Islet of Langerhans (tissue), 1 donor: ENCODE data around the gene MAN1A2.
"Not testable (repeated sequence)": the region's sequence is repeated elsewhere in the genome, so short reads cannot be mapped to it uniquely, and the experiment has no call there.

Experiments used
- FAIRE-seq: peaks from one replicate; lab custom pipeline; 2011; peaks lifted over from hg19 to GRCh38; lab: Jason Lieb, UNC

The MAN1A2 gene

DNA sequence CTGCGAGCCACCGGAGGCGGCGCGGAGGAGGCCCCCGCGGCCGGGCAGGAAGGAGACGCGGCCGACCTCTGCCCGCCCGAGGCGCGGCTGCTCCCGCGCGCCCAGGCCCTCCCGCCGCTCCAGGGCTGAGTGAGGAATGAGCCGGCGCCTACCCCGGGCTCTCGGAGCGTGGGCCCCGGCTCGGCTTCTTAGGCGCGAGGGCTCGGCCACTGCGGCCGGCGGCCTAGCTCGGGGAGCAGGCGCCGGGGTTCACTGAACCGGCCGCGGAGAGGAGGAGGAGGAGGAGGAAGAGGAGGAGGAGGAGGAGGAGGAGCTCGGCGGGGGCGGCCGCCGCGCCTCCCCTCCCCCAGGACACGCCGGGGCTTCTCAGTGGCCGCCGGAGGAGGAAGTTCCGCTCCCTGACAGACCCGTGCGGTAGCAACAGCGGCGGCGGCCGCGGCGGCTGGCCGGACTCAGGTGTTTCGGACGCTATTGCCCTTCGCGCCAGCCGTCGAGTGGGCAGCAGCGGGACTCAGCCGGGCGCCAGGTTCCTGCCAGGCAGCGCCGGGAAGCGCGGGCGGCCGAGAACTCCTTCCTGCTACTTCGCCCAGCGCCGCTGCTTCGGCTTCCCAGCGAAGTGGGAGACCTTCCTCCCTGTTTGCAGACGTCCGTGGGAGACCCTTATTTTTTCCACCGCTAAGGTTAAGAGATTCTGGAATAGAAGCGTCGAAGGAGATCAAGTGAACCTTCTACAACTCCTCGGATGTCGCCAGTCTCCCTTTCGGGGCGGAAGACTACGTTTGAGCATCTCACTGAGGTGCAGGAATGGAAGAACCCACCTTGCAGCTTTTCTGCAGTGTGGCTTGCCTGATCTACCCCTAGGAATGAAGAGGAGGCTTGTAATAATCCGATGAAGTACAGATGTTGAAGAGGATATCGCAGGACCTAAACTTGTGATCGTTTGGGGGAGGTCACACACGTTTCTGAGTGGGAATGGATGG lies at the start of gene MAN1A2:
Gene MAN1A2 (plus strand): TSS at position 404 of the 980 bp plus-strand sequence. CDS start 735 bp downstream, outside the sequence.
- FAIRE-seq: no peak

DNA sequence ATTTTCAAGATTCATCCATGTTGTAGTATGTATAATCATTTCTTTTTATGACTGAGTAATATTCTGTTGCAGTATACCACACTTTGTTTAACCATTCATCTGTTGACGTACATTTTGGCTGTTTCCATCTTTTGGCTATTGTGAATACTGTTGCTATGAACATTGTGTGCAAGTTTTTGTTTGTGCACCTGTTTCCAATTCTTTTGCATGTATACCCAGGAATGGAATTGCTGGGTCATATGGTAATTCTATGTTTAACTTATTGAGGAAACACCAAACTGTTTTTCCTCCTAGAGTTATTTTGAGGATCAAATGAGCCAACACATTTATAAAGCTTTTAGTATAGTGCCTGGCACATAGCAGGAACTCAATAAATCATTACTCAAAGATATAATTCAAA lies 49.2 kb upstream of the MAN1A2 start:
- FAIRE-seq: no peak

DNA sequence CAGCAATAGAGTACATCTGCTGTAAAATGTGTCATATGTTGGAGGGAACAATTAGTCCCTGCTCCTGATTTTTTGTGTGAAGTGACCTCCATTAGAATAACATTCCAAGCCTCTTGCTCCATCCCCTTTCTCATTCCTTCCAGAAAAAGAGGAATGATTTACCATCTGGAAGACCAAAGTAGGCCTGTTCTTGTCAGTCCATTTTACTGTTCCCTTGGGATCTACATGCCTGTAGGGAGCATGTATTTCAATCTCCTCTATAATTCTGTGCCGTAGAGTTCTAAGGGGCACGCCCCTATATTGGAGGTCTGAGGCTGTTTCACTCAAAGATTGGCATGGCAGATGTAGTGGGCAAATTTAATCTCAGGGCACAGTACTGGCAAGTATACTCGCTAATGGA lies 48.8 kb upstream of the MAN1A2 start:
- FAIRE-seq: no peak

DNA sequence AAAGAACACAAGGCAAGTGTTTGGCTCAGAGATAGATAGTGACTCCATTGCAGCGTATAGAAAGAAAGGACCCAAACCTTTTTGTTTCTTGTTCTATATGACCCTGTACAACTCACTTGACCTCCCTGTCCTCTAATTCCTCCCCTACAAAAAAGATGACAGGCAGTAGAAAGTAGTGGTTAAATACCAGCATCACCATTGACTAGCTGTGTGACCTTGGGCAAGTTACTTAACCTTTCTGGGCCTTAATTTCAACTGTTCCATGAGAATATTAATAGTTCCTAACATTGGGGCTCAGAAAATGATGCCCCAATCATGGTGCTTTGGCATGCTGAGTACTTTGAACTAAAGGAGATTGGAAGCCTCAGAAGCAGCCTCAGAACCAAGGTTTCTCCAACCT lies 46.7 kb upstream of the MAN1A2 start:
- FAIRE-seq: no peak

DNA sequence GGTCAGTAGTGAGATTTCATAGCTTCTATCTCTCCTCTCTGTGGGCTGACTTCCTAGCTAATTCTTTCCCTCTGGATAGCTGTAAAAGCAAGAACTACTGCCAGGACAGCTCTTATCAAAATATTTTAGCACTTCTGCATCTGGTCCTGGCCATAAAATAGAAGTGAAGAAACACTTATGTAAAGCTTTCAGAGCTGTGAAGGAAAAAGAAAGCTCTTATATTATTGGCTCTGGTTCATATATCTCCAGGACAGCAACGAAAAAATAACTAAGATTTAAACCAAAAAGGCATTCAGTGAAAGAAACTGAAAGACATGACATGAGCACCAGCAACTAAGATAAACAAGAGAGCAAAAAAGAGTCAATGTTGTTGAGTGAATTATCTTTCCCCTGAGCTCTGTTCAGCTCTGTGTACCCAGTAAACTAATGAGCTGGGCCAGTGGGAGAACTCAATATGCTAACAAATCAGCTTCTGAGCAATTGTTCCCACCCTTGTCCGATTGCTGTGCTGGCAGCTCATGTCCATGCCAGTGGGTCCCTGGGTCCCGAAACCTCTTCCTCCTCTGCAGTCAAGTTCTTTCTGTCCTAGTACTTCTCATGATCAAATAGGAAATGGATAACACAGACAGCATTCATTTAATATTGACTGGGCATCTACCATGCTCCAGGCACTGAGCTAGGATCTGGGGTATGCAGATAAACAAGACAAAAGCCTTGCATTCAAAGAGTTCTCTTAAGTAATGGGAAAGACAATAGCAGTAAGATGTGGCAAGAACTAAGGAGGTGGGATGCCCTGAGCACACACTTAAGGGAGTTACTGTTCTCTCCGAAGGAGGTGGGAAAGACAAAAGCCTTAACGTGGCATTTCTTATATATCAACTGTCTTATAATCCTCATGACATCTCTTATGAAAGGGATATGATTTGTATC lies 45.3 kb upstream of the MAN1A2 start:
- FAIRE-seq: no peak

DNA sequence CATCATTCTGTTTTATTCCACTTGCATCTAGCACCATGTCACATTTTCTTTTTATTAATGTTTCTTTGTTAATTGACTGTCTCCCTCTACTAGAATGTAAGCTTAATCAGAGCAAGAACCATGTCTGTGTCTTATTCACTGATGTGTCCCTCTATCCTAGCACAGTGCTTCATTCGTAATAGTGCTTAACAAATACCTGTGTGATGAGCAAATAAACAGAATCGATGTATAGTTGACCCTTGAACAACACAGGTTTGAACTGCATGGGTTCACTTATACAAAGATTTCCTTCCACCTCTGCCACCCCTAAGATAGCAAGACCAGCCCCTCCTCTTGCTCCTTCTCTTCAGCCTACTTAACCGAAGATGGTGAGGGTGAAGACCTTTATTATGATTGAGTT lies 42.9 kb upstream of the MAN1A2 start:
- FAIRE-seq: no peak

DNA sequence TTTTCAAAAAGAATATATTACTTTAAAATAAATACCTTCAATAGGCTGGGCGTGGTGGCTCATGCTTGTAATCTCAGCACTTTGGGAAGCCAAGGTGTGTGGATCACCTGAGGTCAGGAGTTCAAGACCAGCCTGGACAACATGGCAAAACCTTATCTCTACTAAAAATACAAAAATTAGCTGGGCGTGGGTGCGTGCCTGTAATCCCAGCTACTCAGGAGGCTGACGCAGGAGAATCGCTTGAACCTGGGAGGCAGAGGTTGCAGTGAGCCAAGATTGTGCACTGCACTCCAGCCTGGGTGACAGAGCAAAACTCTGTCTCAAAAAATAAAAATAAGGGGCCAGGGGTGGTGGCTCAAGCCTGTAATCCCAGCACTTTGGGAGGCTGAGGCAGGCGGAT lies 41.2 kb upstream of the MAN1A2 start:
- FAIRE-seq: not testable (repeated sequence)

DNA sequence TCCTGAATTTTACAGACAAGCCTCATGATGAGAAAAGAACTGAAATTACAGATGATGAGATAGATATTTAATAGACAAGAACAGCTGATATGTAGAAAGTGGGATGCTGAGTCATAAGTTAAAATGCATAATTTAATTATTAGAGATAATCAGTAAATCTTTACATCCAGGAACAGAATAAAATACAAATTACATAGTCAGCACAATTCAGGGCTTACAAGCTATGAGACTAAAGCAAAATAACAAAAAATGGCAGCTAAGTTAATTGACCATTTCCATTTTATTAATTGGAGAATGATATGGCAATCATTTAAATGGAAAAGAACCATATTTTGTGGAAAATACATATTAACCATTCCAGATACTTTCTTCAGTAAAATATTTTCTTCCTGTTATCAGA lies 40.2 kb upstream of the MAN1A2 start:
- no peak for FAIRE-seq

DNA sequence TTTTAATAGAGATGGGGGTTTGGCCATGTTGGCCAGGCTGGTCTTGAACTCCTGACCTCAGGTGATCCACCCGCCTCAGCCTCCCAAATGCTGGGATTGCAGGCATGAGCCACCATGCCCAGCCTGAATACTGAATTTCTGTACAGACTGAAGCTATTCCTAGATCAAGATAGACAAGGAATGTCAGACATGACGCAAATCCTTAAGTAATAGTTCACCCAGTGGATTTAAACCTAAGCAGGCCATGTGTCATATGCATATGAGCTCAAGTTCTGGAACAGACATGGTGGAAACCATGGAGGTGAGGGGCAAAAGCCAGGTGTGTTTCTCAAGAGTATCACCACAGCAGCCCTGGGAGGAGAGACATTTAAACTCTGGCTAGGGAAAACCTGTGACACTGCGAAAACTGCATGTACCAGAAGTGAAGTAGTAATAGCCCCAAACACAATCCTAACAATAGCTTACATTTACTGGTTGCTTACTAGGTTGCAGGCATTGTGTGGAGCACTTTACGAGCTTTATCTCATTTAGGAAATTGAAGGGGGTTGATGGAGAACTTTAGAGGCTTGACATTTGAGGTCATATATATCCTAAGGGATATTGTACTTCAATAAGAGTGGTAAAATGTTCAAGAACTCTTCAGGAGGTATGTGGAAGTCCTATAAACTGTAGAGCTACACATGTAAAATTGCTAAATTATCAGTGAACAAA lies 31.7 kb upstream of the MAN1A2 start:
- no peak for FAIRE-seq

DNA sequence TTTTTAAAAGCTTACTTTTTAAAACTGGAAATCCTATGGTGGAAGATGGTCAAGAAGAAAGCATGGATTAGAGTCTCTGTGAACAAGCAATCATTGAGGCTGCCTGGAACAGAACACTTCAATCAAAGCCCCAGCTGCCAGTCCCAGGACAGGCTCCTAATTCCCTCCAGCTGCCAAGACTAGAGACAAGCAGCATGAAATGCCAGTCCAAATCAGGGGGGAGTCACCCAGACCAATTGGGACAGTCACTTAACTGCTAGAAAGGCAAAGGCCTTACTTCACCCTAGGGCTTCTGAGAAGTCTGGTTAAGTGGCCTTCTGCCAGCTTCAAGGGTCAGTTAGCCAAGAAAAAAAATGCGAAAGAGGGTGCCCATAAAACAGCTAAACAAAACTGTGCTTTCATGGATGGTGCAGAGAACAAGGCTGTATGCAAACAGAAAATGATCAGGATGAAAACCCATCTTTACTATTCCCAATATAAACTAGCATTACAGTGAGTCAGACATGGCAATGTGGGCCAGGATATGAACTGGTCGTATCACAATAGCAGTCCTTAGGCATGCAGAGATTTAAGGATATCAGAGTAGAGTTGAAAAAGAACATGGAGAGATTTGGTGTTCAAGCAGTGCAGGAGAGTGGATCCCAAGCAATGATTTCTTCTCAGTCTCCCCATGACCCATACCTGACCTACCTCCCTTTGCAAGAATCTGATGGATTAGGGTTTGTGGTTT lies 31.0 kb upstream of the MAN1A2 start:
- FAIRE-seq: no peak

DNA sequence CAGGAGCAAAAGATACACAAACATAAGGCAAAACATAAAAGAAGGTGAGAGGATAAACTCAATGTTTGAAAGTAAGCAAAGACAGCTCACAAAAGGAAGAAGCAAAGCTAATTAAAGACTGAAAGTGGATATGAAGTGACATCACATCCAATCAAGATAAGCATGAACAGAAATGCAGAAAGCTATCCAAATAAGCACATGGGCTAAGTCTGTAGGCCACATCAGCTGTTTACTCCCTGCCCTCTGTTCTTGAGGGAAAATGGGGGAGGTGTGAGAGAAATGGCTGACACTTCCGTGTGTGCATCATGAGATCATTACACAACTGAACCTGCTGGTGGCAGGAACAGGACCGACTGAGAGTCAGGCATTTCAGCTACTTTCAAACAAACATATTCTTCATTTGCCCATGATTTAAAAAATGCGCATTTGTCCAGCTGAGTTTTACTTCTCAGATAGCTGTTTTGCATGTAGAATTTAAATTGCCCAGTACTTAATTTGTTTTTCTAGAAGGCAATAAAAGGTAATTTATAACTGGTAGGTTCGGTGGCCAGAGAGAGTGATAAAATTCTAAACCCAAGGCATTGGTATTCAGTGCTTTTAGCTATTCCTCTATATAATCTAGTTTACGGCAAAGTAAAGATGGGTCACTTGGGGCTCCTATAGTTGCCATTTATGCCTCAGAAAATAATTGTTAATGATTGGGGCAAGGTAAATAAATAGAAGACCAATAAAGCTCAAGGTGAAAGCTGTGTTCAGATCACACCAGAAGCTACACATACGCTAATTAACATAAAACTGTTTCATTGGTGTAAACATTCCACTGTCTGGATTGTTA lies 27.2 kb upstream of the MAN1A2 start:
- FAIRE-seq: peak; percentile 80

DNA sequence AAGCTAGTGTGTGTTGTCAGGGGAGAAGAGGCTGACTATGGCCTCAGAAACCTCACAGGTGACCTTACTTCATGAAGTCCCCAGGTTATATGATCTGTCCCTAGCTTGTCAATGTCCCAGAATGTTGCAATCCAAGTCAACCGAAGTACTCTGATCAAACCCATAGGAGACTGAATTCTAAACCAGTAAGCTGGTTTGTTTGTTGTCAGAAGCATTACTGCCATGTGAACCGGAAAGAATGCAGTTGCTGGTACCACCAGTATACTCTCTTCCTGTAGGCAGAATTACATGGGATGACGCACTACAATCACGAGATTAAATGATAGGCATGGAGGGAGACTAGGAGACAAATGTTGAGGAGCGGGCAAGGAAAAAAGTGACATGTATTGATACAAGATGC lies 26.1 kb upstream of the MAN1A2 start:
- no peak for FAIRE-seq

DNA sequence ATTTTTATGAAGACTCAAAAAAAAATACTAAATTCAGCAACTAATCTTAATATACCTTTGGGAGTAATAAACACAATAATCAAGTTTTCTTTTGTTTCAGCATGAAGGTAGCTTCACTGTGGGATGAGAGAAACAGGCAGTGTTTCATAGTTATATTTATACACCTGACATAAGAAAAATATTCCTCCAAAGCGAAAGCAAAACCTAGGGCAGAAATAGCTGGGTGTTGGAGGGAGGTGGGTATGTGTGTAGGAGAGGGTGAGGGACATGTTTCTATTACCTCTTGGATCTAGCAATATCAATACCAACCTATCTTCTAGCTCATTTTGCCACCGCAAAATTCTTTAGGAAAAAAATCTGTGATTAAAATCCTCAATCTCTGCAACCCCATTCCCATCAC lies 24.9 kb upstream of the MAN1A2 start:
- no peak for FAIRE-seq

DNA sequence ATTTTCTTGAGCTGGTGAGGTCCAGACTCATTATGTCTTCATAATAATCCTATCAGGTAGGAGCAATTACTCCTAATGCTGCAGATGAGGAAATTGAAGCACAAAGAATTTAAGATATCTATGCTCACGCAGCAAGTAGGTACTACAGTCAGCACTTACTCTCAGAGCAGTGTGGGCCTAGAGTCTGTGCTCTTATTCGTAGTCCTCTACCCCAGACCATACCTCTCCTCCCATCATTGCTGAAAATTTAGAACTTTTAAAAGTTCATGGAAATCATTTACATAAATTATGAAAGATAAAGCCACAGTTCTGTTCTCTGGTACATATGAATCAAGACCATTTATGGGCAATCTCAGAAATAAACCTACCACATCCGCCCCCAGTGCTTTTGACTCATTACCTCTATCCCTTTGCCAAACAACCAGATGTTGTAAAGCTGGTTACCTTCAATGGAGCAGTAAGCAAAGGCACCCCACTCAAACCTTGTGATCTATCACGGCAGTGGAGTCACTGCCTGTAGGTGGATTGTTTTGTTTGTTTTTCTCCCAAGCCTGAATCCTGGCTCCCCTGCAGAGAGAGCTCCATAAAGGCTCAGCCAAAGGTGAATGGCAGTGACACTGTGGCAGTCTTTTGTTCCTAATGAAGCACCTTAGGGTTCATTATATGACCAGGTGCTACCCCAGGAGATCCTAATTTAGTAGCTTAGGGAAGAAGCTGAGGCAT lies 20.9 kb upstream of the MAN1A2 start:
- FAIRE-seq: no peak

DNA sequence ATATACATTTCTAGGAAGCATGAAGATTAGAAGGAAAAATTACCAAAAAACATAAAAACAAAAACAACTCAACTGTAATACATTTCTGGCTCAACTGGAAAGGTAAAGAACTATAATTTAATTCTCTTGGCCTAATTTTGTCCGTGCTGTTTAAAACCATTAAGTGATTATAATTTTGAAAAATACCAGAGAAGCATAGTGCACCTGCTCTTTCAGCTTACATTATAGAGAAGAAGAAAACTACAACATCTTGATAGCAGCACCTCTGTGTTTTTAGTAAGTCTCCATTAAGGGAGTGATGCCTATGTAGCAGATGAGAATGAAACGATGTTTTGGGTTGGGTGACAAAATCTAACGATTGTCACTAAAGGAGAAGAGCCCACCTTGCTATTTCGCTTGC lies 19.3 kb upstream of the MAN1A2 start:
- FAIRE-seq: no peak

DNA sequence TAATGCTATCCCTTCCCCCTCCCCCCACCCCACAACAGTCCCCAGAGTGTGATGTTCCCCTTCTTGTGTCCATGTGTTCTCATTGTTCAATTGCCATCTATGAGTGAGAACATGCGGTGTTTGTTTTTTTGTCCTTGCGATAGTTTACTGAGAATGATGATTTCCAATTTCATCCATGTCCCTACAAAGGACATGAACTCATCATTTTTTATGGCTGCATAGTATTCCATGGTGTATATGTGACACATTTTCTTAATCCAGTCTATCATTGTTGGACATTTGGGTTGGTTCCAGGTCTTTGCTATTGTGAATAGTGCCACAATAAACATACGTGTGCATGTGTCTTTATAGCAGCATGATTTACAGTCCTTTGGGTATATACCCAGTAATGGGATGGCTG lies 14.6 kb upstream of the MAN1A2 start:
- FAIRE-seq: not testable (repeated sequence)

DNA sequence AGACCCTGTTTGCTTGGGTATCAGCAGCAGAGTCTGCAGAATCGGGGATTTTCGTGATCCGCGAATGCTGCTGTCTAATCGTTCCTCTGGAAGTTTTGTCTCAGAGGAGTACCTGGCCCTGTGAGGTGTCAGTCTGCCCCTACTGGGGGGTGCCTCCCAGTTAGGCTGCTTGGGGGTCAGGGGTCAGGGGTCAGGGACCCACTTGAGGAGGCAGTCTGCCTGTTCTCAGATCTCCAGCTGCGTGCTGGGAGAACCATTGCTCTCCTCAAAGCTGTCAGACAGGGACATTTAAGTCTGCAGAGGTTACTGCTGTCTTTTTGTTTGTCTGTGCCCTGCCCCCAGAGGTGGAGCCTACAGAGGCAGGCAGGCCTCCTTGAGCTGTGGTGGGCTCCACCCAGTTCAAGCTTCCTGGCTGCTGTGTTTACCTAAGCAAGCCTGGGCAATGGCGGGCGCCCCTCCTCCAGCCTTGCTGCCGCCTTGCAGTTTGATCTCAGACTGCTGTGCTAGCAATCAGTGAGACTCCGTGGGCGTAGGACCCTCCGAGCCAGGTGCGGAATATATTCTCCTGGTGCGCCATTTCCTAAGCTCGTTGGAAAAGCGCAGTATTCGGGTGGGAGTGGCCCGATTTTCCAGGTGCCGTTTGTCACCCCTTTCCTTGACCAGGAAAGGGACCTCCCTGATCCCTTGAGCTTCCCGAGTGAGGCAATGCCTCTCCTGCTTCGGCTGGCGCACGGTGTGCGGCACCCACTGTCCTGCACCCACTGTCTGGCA lies 9.2 kb upstream of the MAN1A2 start:
- FAIRE-seq: not testable (repeated sequence)

DNA sequence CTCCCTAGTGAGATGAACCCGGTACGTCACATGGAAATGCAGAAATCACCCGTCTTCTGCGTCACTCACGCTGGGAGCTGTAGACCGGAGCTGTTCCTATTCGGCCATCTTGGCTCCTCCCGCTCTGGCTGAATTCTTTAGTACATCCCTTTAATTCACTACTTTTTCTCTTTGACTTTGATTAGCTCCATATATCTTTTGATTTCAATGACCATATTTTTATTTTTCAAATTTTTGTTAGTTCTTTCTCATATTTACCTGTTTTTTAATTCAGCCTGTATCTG lies 8.7 kb upstream of the MAN1A2 start:
- not testable (repeated sequence) for FAIRE-seq

DNA sequence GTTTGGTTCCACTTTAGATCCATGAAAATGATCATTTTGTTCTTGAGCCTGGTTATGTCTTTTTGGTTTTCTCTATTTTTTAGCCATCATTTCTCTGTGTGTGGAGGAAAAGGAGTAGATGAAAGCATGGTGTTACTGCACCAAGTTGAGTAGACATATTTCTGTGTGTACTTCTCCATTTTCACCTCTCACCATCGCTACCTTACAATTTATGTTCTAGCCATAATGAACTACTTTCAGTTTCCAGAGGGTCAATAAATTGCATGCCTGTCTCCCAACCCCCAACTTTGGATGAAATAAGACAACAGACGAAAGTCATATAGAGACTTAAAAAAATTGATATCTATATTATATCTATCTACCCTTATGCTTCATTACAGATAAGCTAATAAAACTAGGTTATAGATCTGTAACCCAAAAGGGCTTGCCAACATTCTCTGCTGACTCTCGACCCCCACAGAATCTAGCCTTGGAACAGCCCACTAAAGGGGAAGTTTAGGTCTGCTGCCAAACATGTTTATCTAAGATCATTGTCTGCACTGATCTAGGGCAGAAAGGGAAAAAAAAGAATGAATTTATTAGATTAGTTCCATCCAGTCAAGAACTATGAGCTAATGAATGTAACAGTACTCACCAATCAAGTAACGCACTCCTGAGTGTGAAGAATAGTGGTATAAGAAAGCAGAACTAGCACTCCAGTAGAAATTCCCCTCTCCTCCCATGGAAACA lies 7.5 kb upstream of the MAN1A2 start:
- FAIRE-seq: no peak
